Right kidney (tissue), 1 donor: ENCODE results near the gene TRAF1.

Source experiments
- DNase-seq: peaks from one replicate; pipeline ENCODE4 v3.0.0-alpha.2; 2016

Gene TRAF1

GRCh38 chr9:120941046-120941770 is 14.6 kb upstream of the TRAF1 start:
- DNase-seq, result no peak

- no peak for DNase-seq
Observed at GRCh38 chr9:120940573-120940972, 14.0 kb upstream of the TRAF1 start.

GRCh38 chr9:120938851-120939250 is 12.3 kb upstream of the TRAF1 start:
- no peak for DNase-seq

GRCh38 chr9:120937596-120937995 is 11.0 kb upstream of the TRAF1 start:
- DNase-seq, result no peak

GRCh38 chr9:120937127-120937526 is 10.5 kb upstream of the TRAF1 start:
- DNase-seq, result no peak

GRCh38 chr9:120936764-120937122 is 10.1 kb upstream of the TRAF1 start:
- DNase-seq, result no peak

GRCh38 chr9:120936011-120936763 is 9.6 kb upstream of the TRAF1 start:
- DNase-seq, result no peak

- no peak for DNase-seq
Observed at GRCh38 chr9:120935383-120935857, 8.8 kb upstream of the TRAF1 start.

- no peak for DNase-seq
Observed at GRCh38 chr9:120934281-120934680, 7.7 kb upstream of the TRAF1 start.

- DNase-seq, result no peak
Observed at GRCh38 chr9:120933310-120934055, 6.9 kb upstream of the TRAF1 start.

GRCh38 chr9:120932086-120932823 is 5.7 kb upstream of the TRAF1 start:
- no peak for DNase-seq

- DNase-seq, result no peak
Observed at GRCh38 chr9:120931231-120932085, 4.9 kb upstream of the TRAF1 start.

- DNase-seq, result no peak
Observed at GRCh38 chr9:120929229-120929791, 2.7 kb upstream of the TRAF1 start.

- DNase-seq, result peak; percentile 84
Observed at GRCh38 chr9:120928483-120929228, 2.1 kb upstream of the TRAF1 start.

GRCh38 chr9:120928015-120928482 is 1.5 kb upstream of the TRAF1 start:
- DNase-seq, result no peak

- no peak for DNase-seq
Observed at GRCh38 chr9:120927269-120928014, 846 bp upstream of the TRAF1 start.

GRCh38 chr9:120925535-120926396 is 830 bp downstream of the TRAF1 start:
- DNase-seq, result no peak
